Measurements from ENCODE around the gene CNTNAP2.
"Not testable (repeated sequence)": the region's sequence is repeated elsewhere in the genome, so short reads cannot be mapped to it uniquely, and the experiment has no call there.

The CNTNAP2 gene

GRCh38 chr7:148434887-148435286 is 2318.3 kb downstream of the CNTNAP2 start:
- in situ Hi-C loops (cut with HindIII; ENCODE audit: low sequenced_read_pairs): no loop called here

GRCh38 chr7:148435715-148436114 is 2319.1 kb downstream of the CNTNAP2 start:
- in situ Hi-C loops (cut with HindIII; ENCODE audit: low sequenced_read_pairs): no loop called here

- in situ Hi-C loops (cut with HindIII; ENCODE audit: low sequenced_read_pairs): no loop called here
Observed at GRCh38 chr7:148436135-148436534, 2319.5 kb downstream of the CNTNAP2 start.

- in situ Hi-C loops (cut with HindIII; ENCODE audit: low sequenced_read_pairs): no loop called here
Observed at GRCh38 chr7:148436571-148436970, 2320.0 kb downstream of the CNTNAP2 start.

GRCh38 chr7:148437043-148437442 is 2320.4 kb downstream of the CNTNAP2 start:
- in situ Hi-C loops (cut with HindIII; ENCODE audit: low sequenced_read_pairs): no loop called here

- in situ Hi-C loops (cut with HindIII; ENCODE audit: low sequenced_read_pairs): no loop called here
Observed at GRCh38 chr7:148442141-148442655, 2325.6 kb downstream of the CNTNAP2 start.

GRCh38 chr7:148442933-148443332 is 2326.3 kb downstream of the CNTNAP2 start:
- in situ Hi-C loops (cut with HindIII; ENCODE audit: low sequenced_read_pairs): no loop called here

- in situ Hi-C loops (cut with HindIII; ENCODE audit: low sequenced_read_pairs): no loop called here
Observed at GRCh38 chr7:148445260-148446044, 2328.9 kb downstream of the CNTNAP2 start.

GRCh38 chr7:148447221-148447849 is 2330.7 kb downstream of the CNTNAP2 start:
- in situ Hi-C loops (cut with HindIII; ENCODE audit: low sequenced_read_pairs): no loop called here

GRCh38 chr7:148451526-148451925 is 2334.9 kb downstream of the CNTNAP2 start:
- in situ Hi-C loops (cut with HindIII; ENCODE audit: low sequenced_read_pairs): not testable (repeated sequence)

GRCh38 chr7:148456351-148456750 is 2339.8 kb downstream of the CNTNAP2 start:
- in situ Hi-C loops (cut with HindIII; ENCODE audit: low sequenced_read_pairs): no loop called here

GRCh38 chr7:148457310-148457921 is 2340.8 kb downstream of the CNTNAP2 start:
- in situ Hi-C loops (cut with HindIII; ENCODE audit: low sequenced_read_pairs): no loop called here

- in situ Hi-C loops (cut with HindIII; ENCODE audit: low sequenced_read_pairs): no loop called here
Observed at GRCh38 chr7:148458263-148458662, 2341.7 kb downstream of the CNTNAP2 start.

GRCh38 chr7:148461392-148462179 is 2345.0 kb downstream of the CNTNAP2 start:
- in situ Hi-C loops (cut with HindIII; ENCODE audit: low sequenced_read_pairs): no loop called here

- in situ Hi-C loops (cut with HindIII; ENCODE audit: low sequenced_read_pairs): not testable (repeated sequence)
Observed at GRCh38 chr7:148462774-148463173, 2346.2 kb downstream of the CNTNAP2 start.

- in situ Hi-C loops (cut with HindIII; ENCODE audit: low sequenced_read_pairs): no loop called here
Observed at GRCh38 chr7:148463210-148463609, 2346.6 kb downstream of the CNTNAP2 start.

GRCh38 chr7:148464947-148465346 is 2348.3 kb downstream of the CNTNAP2 start:
- in situ Hi-C loops (cut with HindIII; ENCODE audit: low sequenced_read_pairs): no loop called here

- in situ Hi-C loops (cut with HindIII; ENCODE audit: low sequenced_read_pairs): not testable (repeated sequence)
Observed at GRCh38 chr7:148465441-148465840, 2348.8 kb downstream of the CNTNAP2 start.

GRCh38 chr7:148466120-148466519 is 2349.5 kb downstream of the CNTNAP2 start:
- in situ Hi-C loops (cut with HindIII; ENCODE audit: low sequenced_read_pairs): no loop called here

GRCh38 chr7:148468700-148469098 is 2352.1 kb downstream of the CNTNAP2 start:
- in situ Hi-C loops (cut with HindIII; ENCODE audit: low sequenced_read_pairs): no loop called here

Measured in endothelial cell of hepatic sinusoid (primary cell).